ENCODE measurements around the gene JUNB. TPM values are rescaled to one million over a fixed set of nuclear protein-coding genes. Genes with fewer than 3 reads are reported as not detected.

The JUNB gene
- polyA plus RNA-seq, 3 donors = 1,279 to 3,167 (median 1,468) TPM

GRCh38 chr19:12782424-12783290, 8.6 kb upstream of the JUNB start:
- H3K36me3 Mint-ChIP-seq = no peaks in the 10 kb centered on the region
- Histone ChIP-seq H3K27me3 (ENCODE audit: control insufficient read depth in 2 of 2, insufficient read depth in 2 of 2, low read length in 2 of 2) (no peaks in the 10 kb centered on the region), H3K9me3 (replicated peaks in 1 of 2; ENCODE audit: control insufficient read depth in 1 of 2, insufficient read depth in 1 of 2, low read length in 2 of 2) (no peaks in the 10 kb centered on the region), H2AFZ (ENCODE audit: insufficient read depth, low read depth, low read length, poor library complexity, severe bottlenecking) (no peak overlapping the region), H4K20me1 (ENCODE audit: insufficient read depth, low read length) (no peaks in the 10 kb centered on the region), H3K9ac (ENCODE audit: insufficient read depth, low read length, poor library complexity, severe bottlenecking) (peak overlapping the region; percentile 94), H3K4me2 (replicated peaks; ENCODE audit: extremely low read depth, low read length, poor library complexity, severe bottlenecking) (peak overlapping the region; percentile 76), H3K79me2 (ENCODE audit: insufficient read depth, low read length) (peaks cover 32% of the 10 kb centered on the region), H3K4me1 (ENCODE audit: control insufficient read depth in 1 of 2, insufficient read depth in 2 of 2, low read length in 2 of 2) (peaks cover 80 to 89% of the 10 kb centered on the region in 2 donors), H3K4me3 (replicated peaks in 1 of 3; ENCODE audit: low read depth in 2 of 3, low read length in 3 of 3) (peak overlapping the region; percentile 31 to 100 (median 59)), H3K36me3 (replicated peaks in 1 of 2; ENCODE audit: control insufficient read depth in 1 of 2, insufficient read depth in 2 of 2, low read length in 2 of 2) (no peaks in the 10 kb centered on the region), H3K27ac (ENCODE audit: low read depth in 1 of 2, low read length in 2 of 2) (peak overlapping the region; percentile 95 to 100)
- intact Hi-C loops (cut with micrococcal nuclease) = loop anchor here (1.0 to 10.0 kb wide), 2 partner anchors 9 to 1062 kb away; partner anchors contain the start of gene JUNB (in 1 of the 2)
- H3K27ac Mint-ChIP-seq = peak overlapping the region in 2 of 7 donors; percentile 96 to 99
- peaks cover 42% of the 10 kb centered on the region for H3K4me1 Mint-ChIP-seq
- H3K27me3 Mint-ChIP-seq (ENCODE audit: low read depth in 3 of 3) = peaks cover 0 to 7% (median 3%) of the 10 kb centered on the region in 3 donors
- TF ChIP-seq CTCF (IDR thresholded peaks at IDR 0.05) = no peak
- under 1% methylated on average over 79 of the region's 88 CpGs for WGBS (ENCODE audit: insufficient coverage)
- DNase-seq = peak; percentile 85 to 97 (median 90)
- H3K9me3 Mint-ChIP-seq = no peaks in the 10 kb centered on the region
- H3K4me3 Mint-ChIP-seq = peak overlapping the region; percentile 88 to 91

GRCh38 chr19:12783291-12783848, 7.9 kb upstream of the JUNB start:
- Histone ChIP-seq H3K4me3 (replicated peaks in 1 of 3; ENCODE audit: low read depth in 2 of 3, low read length in 3 of 3) (peak overlapping the region; percentile 7 to 100 (median 59)), H2AFZ (ENCODE audit: insufficient read depth, low read depth, low read length, poor library complexity, severe bottlenecking) (no peak overlapping the region), H3K27ac (ENCODE audit: low read depth in 1 of 2, low read length in 2 of 2) (peak overlapping the region; percentile 95 to 100), H3K4me1 (ENCODE audit: control insufficient read depth in 1 of 2, insufficient read depth in 2 of 2, low read length in 2 of 2) (peaks cover 87 to 91% of the 10 kb centered on the region in 2 donors), H4K20me1 (ENCODE audit: insufficient read depth, low read length) (no peaks in the 10 kb centered on the region), H3K79me2 (ENCODE audit: insufficient read depth, low read length) (peaks cover 32% of the 10 kb centered on the region), H3K9ac (ENCODE audit: insufficient read depth, low read length, poor library complexity, severe bottlenecking) (peak overlapping the region; percentile 94), H3K9me3 (replicated peaks in 1 of 2; ENCODE audit: control insufficient read depth in 1 of 2, insufficient read depth in 1 of 2, low read length in 2 of 2) (no peaks in the 10 kb centered on the region), H3K27me3 (ENCODE audit: control insufficient read depth in 2 of 2, insufficient read depth in 2 of 2, low read length in 2 of 2) (no peaks in the 10 kb centered on the region), H3K4me2 (replicated peaks; ENCODE audit: extremely low read depth, low read length, poor library complexity, severe bottlenecking) (peak overlapping the region; percentile 76), H3K36me3 (replicated peaks in 1 of 2; ENCODE audit: control insufficient read depth in 1 of 2, insufficient read depth in 2 of 2, low read length in 2 of 2) (no peaks in the 10 kb centered on the region)
- no peak for TF ChIP-seq CTCF (IDR thresholded peaks at IDR 0.05)
- H3K4me3 Mint-ChIP-seq = peak overlapping the region; percentile 86 to 88
- WGBS (ENCODE audit: insufficient coverage) = 23% methylated on average over 4 of the region's 16 CpGs
- no peak overlapping the region for H3K27ac Mint-ChIP-seq
- H3K27me3 Mint-ChIP-seq (ENCODE audit: low read depth in 3 of 3) = peaks cover 0 to 6% (median 3%) of the 10 kb centered on the region in 3 donors
- peaks cover 48% of the 10 kb centered on the region for H3K4me1 Mint-ChIP-seq
- no peaks in the 10 kb centered on the region for H3K36me3 Mint-ChIP-seq
- intact Hi-C loops (cut with micrococcal nuclease) = loop anchor here (10.0 kb wide), 1 partner anchor 1061 kb away; no protein-coding TSS in a partner anchor
- no peak for DNase-seq
- H3K9me3 Mint-ChIP-seq = no peaks in the 10 kb centered on the region
